Tibial nerve (tissue), 4 donors: ENCODE measurements around the gene MBOAT1. TPM values are rescaled to one million over a fixed set of nuclear protein-coding genes. Genes with fewer than 3 reads are reported as not detected.

Experiments used
- DNase-seq, 2 donors: peaks; one replicate each; pipeline ENCODE4 v3.0.0-alpha.2; 2019; ENCODE audit warnings: low spot score in 2 of 2
- H3K27ac ChIP-seq, 4 donors: fragments of 200-600 bp; sonication (generic) in 3 of 4; one replicate each; pipeline ENCODE4 v1.5.1; 2017 to 2019; ENCODE audit warnings: mild to moderate bottlenecking in 1 of 4
- H3K27me3 ChIP-seq, 2 donors: fragments of 200-600 bp; sonication (generic) in 1 of 2; one replicate each; pipeline versions ENCODE4 v1.5.1 to v1.6.0; 2017 to 2019
- H3K36me3 ChIP-seq, 3 donors: fragments of 200-600 bp; sonication (generic); one replicate each; pipeline ENCODE4 v1.5.1; 2018 to 2019
- H3K4me1 ChIP-seq, 4 donors: fragments of 200-600 bp; sonication (generic) in 3 of 4; one replicate each; pipeline ENCODE4 v1.5.1; 2017 to 2019
- H3K4me3 ChIP-seq, 4 donors: fragments of 200-600 bp; sonication (generic) in 3 of 4; one replicate each; pipeline ENCODE4 v1.5.1; 2017 to 2019; ENCODE audit warnings: mild to moderate bottlenecking in 1 of 4, moderate library complexity in 1 of 4
- H3K9me3 ChIP-seq, 4 donors: fragments of 200-600 bp; sonication (generic) in 3 of 4; one replicate each; pipeline ENCODE4 v1.5.1; 2017 to 2019
- EP300 ChIP-seq, 2 donors: sonication (generic); formaldehyde crosslinking; IDR thresholded peaks; one replicate each; pipeline ENCODE4 v1.6.1; 2017; ENCODE audit warnings: antibody characterized with exemption in 2 of 2, mild to moderate bottlenecking in 1 of 2
- POLR2A ChIP-seq, 2 donors: fragments of 450-650 bp; IDR thresholded peaks; one replicate each; pipeline ENCODE4 v1.6.1; 2017; ENCODE audit warnings: antibody characterized with exemption in 2 of 2, mild to moderate bottlenecking in 2 of 2, moderate library complexity in 2 of 2
- WGBS, 2 donors: methylation state at CpG; one replicate each; pipeline ENCODE4 v1.1.5; 2018; 5-methylcytosine and 5-hydroxymethylcytosine counted together
- total RNA-seq, 4 donors: library from RNA; depleted of rRNA; stranded (reverse); fragments of >200 nt; gene quantifications; one replicate each; pipeline ENCODE4 v1.1.0, GENCODE V29; 2016
- TF ChIP-seq, protein P1 (sequence below), 5 experiments: fragments of 200-600 bp in 3 of 5; fragments of 450-650 bp in 2 of 5; sonication (generic) in 3 of 5; IDR thresholded peaks; one replicate each; pipeline ENCODE4 v1.5.1; 2016 to 2019; ENCODE audit warnings: antibody characterized with exemption in 5 of 5, mild to moderate bottlenecking in 3 of 5, moderate library complexity in 2 of 5

Gene MBOAT1
- total RNA-seq, 4 donors from 2014 or later: 12.3 to 25.6 (median 19.2) TPM

DNA sequence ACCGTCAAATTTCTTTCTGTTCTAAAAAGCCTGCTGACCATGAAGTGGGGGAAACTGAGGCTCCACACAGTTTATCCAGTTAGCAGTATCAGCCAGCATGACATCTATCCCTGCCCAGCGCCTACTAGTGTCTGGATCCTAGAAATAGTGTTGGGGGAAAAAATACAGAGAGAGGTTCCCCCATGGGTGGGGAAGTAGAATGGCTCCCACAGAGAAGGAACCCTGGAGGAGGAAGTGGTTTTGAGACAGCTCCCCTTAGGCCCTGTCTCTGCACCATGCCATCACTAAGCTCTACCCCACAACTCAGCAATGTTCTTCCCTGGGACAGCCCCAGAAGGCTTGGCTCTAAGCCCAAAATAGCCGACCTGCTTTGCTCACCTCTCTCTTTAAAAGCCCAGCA, 153.4 kb downstream of the MBOAT1 start:
- Histone ChIP-seq H3K27ac (no peak overlapping the region), H3K4me1 (peaks cover 0 to 5% (median 0%) of the 10 kb centered on the region in 4 donors), H3K4me3 (no peak overlapping the region), H3K27me3 (no peaks in the 10 kb centered on the region), H3K36me3 (no peaks in the 10 kb centered on the region), H3K9me3 (peaks cover 0 to 3% (median 0%) of the 10 kb centered on the region in 4 donors)
- DNase-seq: no peak
- WGBS, 2 donors: 49 to 70% methylated on average over 3 of the region's 3 CpGs
- TF ChIP-seq POLR2A (IDR thresholded peaks at IDR 0.05) (no peak), EP300 (IDR thresholded peaks at IDR 0.05) (no peak)
- TF ChIP-seq, protein P1, sequence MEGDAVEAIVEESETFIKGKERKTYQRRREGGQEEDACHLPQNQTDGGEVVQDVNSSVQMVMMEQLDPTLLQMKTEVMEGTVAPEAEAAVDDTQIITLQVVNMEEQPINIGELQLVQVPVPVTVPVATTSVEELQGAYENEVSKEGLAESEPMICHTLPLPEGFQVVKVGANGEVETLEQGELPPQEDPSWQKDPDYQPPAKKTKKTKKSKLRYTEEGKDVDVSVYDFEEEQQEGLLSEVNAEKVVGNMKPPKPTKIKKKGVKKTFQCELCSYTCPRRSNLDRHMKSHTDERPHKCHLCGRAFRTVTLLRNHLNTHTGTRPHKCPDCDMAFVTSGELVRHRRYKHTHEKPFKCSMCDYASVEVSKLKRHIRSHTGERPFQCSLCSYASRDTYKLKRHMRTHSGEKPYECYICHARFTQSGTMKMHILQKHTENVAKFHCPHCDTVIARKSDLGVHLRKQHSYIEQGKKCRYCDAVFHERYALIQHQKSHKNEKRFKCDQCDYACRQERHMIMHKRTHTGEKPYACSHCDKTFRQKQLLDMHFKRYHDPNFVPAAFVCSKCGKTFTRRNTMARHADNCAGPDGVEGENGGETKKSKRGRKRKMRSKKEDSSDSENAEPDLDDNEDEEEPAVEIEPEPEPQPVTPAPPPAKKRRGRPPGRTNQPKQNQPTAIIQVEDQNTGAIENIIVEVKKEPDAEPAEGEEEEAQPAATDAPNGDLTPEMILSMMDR (IDR thresholded peaks at IDR 0.05): no peak

- TF ChIP-seq EP300 (IDR thresholded peaks at IDR 0.05) (no peak), POLR2A (IDR thresholded peaks at IDR 0.05) (no peak)
- TF ChIP-seq, protein P1 (IDR thresholded peaks at IDR 0.05): no peak
- Histone ChIP-seq H3K36me3 (no peaks in the 10 kb centered on the region), H3K4me3 (no peak overlapping the region), H3K4me1 (peaks cover 0 to 5% (median 0%) of the 10 kb centered on the region in 4 donors), H3K9me3 (peaks cover 0 to 3% (median 0%) of the 10 kb centered on the region in 4 donors), H3K27me3 (no peaks in the 10 kb centered on the region), H3K27ac (no peak overlapping the region)
- DNase-seq: no peak
- 79 to 84% methylated on average over 16 of the region's 16 CpGs for WGBS, 2 donors
Measured at GRCh38 chr6:20058121-20058905, 154.0 kb downstream of the MBOAT1 start.

- Histone ChIP-seq H3K4me3 (no peak overlapping the region), H3K9me3 (no peaks in the 10 kb centered on the region), H3K27ac (peak overlapping the region in 1 of 4 donors; percentile 26), H3K4me1 (peaks cover 0 to 5% (median 0%) of the 10 kb centered on the region in 4 donors), H3K36me3 (no peaks in the 10 kb centered on the region), H3K27me3 (no peaks in the 10 kb centered on the region)
- DNase-seq: peak in 1 of 2 donors; percentile 29
- 3 to 4% methylated on average over 4 of the region's 4 CpGs for WGBS, 2 donors
- peak in 1 of 2 donors; percentile 29 for TF ChIP-seq EP300 (IDR thresholded peaks at IDR 0.05)
- TF ChIP-seq, protein P1 (IDR thresholded peaks at IDR 0.05): peak; percentile 31 to 75 (median 45)
- no peak for TF ChIP-seq POLR2A (IDR thresholded peaks at IDR 0.05)
Measured at GRCh38 chr6:20056350-20056992, 155.8 kb downstream of the MBOAT1 start.

DNA sequence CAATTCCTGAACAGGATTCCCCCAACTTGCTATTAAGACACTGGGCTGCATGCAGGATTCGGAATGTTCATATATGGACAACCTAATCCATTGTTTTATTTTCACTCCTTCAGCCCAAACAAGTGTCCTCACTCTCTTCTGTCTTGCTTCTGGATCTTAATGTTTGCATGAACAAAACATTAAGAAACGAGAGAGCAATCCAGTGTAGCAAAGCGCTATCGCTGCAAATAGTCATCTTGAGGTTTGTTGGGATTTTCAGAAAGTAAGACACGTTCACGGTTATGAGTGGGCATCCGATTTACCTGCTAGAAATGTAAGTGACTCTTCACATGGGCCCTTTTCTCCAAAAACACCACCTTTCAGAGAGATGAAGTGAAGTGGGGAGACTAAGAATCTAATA, 156.4 kb downstream of the MBOAT1 start:
- WGBS, 2 donors: 87% methylated on average over 7 of the region's 7 CpGs

More for the DNA sequence above, 156.4 kb downstream of the MBOAT1 start:
- H3K27ac ChIP-seq: peak overlapping the region in 1 of 4 donors; percentile 26
- no peaks in the 10 kb centered on the region for H3K27me3 ChIP-seq
- TF ChIP-seq EP300 (IDR thresholded peaks at IDR 0.05): no peak
- TF ChIP-seq, protein P1 (IDR thresholded peaks at IDR 0.05): no peak
- TF ChIP-seq POLR2A (IDR thresholded peaks at IDR 0.05): no peak
- peaks cover 0 to 1% (median 0%) of the 10 kb centered on the region in 3 donors for H3K36me3 ChIP-seq
- H3K4me3 ChIP-seq: no peak overlapping the region
- H3K4me1 ChIP-seq: peaks cover 0 to 5% (median 0%) of the 10 kb centered on the region in 4 donors
- no peaks in the 10 kb centered on the region for H3K9me3 ChIP-seq
- no peak for DNase-seq

Other genes starting within 250 kb of the MBOAT1 start
- gene E2F3, start 189.4 kb upstream of the MBOAT1 start, total RNA-seq: 1 to 10 TPM; 3.5 to 5.1 (median 4.0) TPM